Effector CD4-positive, alpha-beta T cell (primary cell): ENCODE data around the gene PAK1.

ENCODE experiments used
- DNase-seq: peaks from one replicate; pipeline ENCODE4 v3.0.0-alpha.2; 2020

PAK1 gene

DNA sequence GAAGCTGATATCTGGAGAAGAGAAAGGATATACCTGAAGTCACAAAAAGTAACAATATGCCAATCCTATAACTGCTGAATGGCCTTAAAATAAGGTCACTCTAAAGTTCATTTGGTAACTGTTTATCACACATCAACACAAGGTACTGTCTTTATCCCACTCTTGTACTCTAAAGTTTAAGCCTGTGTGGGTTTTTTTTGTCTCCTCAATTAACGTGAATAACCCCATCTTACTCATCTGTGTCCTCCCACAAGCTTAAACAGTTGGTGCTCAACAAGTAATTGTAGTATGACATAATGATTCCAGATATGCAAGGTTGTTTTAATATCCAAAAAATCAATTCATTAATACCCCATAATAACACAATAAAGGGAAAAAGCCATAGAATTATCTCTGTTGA is 42.1 kb downstream of the PAK1 start:
- no peak for DNase-seq

DNA sequence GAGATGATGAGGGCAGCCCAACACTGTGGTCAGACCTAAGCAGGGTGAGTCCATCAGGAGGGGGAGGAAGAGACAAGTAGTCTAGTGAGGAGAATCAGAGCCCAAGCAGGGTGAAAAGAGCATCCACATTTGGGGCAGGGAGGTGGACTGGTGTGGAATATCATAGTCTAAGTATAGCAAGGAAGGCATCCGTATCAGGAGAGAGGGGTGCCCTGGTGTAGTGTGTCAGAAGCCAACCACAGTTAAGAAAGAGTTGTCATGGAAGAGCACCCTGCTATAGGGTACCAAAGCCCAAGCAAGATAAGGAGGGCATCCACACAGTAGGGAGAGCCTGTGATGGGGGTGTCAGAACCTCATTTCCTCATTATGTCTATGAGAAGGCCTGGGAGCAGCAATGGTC is 45.3 kb downstream of the PAK1 start:
- DNase-seq = no peak

DNA sequence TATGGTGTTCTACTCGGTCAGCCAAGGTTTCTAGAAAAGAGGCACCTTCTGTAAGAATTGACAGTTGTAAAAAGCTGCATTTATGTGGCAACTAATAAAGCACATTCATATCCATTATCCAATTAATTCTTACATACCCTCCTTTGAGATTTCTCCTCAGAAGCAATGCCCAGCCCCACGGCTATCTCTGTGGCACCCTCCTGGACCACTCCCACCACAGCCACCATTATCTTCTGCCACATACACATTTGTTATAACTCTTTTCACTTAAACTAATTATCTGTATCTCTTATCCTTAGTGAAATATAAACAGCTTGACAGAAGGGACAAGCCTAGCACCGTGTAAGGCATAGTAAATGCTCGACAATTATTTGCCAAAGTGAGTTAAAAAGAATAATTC is 48.5 kb downstream of the PAK1 start:
- no peak for DNase-seq

DNA sequence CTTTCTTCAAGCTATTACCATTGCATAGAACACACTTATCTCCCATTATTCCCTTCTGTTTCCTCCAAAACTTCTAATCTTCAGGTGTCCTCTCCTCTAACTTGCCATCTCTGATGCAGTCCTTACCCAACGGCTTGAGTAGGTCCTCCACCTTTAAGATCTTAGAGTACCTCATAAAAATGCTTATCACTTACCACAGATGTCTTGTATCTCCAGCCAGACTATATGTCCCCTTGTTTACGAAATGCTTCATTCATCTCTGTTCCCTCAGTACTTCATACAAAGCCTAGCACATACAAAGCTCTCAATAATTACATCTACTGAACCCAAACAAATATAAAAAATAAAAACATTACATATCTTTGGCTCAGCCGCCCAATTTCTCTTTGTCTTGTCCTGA is 49.2 kb downstream of the PAK1 start:
- DNase-seq = no peak

DNA sequence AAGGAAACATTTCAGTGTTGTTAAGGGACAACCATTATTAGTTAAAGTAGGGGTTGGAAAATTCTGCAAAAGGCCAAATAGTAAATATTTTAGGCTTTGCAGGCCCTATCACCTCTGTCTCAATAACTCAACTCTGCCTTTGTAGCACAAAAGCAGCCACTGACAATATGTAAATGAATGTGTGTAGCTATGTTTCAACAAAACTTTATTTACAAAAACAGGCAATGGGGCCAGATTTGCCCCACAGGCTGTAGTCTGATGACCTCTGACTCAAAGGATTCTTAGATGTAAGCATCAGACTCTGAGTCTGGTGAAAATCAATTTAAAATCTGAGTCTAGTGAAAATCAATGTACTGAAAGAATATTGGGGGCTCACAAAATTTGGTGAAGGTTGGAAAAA is 50.3 kb downstream of the PAK1 start:
- no peak for DNase-seq

DNA sequence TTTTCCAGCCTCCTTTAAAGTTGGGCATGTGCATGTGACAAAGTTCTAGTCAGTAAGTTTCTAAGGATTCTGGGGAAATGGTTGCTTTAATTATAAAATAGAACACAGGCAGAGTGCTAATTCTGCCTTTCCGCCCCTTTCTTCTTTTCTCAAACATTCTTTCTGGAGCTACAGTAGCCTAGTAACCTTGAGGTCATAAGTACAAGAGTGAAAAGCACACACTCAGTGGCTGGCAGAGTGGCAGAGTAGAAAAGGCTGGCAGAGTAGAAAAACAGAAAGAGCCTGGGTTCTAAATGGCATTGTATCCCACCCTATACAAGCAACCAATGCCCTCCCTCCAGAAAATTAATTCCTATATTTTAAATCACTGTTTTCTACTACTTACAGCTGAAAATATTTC is 51.2 kb downstream of the PAK1 start:
- DNase-seq = no peak

DNA sequence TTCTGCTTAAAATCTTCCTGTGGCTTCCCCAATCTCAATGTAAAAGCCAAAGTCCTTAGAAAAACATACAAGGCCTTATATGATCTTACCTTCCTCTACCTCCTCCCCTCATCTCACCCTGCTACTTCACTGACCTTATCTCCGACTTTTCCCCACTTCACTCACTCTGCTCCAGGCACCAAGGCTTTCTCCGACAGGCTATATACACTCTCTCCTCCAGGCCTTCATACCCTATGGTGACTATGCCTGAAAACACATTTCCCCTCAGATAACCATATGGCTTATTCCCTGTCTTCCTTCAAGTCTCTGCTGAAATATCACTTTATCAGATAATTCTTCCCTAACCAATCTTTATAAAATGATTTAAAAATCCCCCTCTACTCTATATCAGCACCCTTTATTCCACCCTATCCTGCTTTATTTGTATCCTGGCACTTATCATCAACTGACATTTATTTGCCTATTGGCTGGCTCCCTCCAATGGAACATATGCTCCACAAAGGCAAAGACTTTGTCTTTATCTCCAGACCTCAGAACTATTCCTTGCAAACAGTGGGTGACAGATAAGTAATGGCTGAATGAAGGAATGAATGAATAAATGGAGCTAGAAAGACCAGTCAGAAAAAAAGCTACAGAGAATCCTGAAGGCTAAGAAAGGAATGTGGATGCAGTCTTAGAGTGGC is 52.7 kb downstream of the PAK1 start:
- no peak for DNase-seq

DNA sequence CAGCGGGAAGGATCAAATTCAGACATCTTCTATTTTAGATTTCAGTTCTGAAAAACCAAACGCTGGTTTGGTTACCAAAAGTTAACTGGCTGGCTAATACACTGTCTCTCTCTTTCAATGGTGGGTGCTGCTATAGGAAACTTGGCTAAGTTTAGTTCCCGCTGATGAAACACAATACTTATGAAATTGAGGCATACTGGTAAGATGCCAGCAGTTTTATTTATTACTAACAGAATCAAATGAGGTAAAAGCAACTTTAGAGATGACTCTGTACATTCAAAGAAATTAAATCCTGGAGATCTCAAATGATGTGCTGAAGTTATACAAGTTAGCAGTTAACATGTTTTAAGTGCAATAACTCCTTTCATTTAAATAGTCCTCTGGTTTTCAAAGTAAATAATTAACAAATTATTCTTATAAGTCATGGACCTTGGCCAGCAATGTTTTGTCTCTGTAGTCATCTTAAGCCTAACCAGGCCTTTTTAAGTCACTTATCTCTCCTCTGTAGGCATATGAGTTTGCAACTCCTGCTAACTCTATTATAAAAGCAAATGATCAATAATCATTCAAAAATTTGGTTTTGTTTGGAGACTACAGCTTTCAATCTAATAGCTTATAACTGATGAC is 54.8 kb downstream of the PAK1 start:
- no peak for DNase-seq

DNA sequence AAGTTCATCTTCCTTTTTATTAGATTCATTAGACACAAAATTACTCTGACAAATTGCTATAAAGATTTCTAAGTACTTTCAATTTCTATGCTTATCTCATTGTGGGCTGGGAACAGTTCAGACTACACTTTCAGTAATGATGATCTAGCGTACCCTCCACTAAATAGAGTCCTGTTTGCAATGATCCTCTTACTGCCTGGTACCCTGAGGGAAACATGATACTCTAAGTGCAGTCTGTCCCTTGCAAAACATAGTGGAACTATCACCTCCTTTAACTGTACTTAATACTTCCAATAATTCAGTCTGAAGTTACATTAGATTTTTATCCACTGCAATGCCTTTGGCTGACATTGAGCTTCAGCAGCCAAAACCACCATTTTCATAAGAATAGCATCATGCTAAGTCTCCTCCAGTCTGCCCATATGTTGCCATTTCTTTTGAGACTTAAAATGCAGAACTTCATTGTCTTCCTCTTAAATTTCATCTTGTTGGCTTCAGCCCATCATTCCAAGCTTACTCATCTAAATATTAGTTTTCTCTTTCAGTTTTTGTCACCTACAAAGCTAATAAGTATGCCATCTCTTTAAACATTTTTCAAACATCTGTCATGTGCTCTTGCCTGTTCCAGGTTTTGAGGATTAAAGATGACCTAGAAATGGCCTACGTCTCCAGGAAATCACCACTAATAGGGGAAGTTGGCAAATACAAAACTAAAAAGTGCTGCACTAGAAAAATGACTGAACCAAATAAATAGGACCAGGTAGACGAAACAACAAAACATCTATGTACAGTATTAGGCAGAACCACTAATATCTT is 55.5 kb downstream of the PAK1 start:
- DNase-seq = no peak

DNA sequence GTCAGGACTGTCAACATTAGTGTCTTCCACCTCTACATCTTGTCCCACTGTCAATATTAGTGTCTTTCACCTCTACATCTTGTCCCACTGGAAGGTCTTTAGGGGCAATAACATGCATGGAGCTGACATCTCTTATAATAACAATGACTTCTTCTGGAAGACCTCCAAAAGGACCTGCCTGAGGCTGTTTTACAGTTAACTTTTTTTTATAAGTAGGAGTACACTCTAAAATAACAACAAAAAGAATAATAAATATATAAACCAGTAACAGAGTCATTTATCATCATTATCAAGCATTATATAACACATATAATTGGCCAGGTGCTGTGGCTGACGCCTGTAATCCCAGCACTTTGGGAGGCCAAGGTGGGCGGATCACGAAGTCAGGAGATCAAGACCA is 57.5 kb downstream of the PAK1 start:
- no peak for DNase-seq

DNA sequence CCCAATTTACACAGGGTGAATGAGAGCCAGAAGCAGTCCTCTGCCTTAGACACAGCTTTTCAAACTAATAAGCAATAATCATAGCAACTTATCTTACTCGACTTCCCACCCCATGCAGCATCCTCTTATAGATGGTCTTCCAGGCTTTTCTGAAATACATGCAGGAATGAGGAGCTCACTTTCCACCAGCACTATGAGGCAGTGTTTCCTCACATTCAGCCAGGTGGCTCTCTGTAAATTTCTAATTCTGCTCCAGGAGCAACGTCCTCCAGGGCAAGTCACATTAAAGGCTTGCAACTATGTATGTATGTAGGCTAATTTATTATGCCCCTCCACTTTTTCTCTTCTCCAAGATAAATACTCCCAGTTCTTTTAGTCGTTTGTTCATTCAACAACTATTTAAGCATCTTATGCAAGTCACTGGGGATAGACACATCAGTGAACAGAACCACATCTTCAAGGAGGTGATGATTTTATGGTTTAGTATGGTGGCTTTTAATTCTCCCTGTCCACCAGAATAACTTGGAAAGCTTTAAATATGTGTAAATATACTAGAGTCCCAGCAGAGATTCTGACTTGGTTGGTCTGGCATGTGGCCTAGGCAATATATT is 59.9 kb downstream of the PAK1 start:
- DNase-seq = no peak

DNA sequence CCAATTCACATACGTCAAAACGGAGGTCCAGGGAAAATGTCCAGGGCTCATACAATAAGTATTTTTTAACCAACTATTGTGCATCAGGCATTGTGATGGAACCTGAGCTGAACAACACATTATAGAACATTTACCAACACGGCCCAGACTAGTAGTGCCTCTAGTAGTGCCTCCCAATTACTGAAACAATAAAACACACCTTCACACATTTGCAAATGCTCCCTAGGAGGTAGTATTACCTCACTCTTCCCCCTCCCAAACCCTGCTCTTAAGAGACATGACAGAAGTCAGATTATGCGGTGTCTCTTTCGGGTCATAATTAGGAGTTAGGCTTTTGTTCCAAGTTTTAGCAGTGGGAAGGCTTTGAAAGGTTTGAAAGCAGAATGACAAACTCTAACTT is 61.1 kb downstream of the PAK1 start:
- DNase-seq = no peak

DNA sequence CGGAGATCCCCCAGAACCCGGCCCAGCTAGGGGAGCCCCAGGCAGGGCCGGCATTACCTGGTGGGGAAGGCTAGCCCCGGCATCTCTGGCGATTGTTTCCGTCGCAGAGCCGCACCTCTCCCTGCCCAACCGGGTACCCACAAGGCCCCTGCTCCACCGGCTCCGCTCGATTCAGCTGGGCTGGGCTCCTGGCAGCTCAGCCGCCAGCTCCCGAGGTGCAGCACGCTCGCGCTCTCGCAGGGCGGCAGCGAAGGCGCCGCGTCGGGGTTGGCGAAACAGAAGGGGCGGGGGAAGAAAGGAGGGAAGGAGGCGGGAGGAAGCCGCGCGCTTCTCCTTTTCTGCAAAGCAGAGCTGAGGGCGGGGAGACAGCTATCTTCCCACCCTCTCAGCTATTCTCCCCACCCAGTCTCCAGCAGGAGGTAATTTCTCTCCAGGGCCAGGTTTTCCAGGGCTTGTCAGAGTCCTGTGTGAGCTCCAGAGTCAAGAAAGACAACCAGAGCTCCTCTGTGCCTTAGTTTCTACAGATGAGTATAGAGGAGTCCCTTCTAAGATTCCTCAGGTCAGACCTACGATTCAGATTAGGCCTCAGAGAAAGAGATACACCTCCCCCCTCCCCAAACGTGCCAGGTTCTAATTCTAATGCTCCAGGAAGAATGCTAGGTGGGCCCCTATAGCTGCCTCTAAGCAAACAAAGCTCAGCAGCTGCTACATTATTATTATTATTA is 62.0 kb downstream of the PAK1 start:
- peak; percentile 61 for DNase-seq

DNA sequence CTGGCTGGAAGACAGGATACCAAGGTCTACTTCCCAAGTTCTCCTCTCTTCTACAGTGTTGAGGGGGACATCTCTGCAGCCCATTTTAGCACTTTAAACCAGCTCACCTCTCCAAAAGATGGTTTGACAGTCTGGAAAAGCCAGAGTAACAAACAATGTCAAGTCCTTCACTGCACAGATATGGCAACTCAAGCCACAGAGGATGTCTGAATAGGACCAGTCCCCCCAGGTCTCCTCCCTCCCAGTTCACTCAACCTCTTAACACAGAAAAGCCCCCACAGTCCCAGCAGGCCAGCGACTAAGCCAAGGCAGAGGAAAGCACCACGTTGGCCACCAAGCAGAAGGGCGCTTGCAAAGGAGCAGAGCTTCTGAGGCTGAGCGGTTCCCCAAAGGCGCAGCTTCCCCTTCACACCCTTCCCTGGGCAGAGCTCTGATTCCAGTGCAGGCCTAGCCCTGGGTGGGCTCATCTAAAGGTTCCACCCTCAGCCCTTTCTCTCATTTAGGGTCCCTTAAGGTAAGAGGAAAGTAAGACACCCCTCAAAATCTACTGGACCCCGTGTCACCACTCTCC is 62.7 kb downstream of the PAK1 start:
- no peak for DNase-seq

DNA sequence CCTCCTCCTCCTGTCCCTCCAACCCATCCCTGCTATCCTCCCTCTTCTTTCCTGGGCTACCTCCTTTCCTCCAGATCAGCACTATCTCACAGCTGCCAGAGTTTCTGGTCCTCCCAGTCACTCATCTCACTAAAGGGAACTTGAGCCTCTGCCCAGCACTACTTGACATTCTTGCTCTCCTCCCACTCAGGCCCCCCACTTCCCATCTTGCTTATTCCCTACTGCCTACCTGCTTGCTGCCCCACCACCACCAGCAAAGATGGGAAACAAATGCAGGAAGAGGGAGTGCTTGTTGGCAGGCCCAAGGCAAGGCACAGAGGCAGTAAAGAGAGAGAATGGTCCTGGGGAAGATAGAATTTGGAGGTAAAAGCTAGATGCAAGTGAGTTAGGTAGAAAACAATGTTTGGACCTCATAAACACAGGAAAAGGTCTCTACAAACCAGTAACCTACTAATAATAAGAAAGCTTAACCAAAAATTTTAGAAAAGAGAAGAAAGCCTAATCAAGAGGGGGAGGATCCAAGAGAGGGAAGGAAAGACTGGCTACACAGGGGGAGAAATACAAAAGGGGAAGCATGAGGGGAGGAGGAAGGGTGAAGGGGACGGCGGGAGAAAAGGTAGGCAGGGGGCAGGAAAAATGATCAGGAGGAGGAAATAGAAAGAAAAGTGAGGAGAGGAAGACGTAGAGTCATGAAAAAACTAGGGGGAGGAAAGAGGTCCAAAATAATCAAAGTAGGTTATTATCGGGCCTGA is 63.6 kb downstream of the PAK1 start:
- DNase-seq = no peak

DNA sequence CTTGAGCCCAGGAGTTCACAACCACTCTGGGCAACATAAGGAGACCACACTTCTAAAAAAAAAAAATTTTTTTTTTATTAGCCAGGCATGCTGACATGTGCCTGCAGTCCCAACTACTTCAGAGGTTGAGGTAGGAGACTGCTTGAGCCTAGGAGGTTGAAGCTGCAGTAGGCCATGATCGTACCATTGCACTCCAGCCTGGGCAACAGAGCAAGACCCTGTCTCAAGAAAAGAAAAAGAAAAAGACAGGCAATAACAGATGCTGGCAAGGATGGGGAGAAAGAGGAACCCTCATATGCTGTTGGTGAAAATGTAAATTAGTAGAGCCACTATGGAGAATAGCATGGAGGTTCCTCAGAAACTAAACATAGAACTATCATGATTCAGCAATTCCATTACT is 64.8 kb downstream of the PAK1 start:
- DNase-seq = no peak

DNA sequence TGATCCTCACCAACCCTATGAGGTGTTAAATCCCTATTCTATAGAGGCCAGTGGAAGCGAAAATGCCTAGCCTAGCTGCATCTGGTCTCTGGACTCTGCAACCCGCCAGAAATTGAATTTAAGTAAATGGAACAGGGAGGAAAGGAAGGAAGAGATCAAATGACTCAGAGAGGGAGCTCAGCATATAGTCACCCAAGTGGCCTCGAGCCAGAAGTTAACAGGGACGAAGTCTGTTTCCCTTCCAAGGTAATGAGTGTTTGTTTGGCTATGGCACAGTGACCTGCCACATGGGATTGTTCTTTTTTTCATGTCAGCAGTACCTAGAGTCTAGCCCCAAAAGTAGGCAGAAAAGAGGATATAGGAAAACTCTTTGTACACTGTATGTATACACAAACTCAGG is 66.3 kb downstream of the PAK1 start:
- no peak for DNase-seq

DNA sequence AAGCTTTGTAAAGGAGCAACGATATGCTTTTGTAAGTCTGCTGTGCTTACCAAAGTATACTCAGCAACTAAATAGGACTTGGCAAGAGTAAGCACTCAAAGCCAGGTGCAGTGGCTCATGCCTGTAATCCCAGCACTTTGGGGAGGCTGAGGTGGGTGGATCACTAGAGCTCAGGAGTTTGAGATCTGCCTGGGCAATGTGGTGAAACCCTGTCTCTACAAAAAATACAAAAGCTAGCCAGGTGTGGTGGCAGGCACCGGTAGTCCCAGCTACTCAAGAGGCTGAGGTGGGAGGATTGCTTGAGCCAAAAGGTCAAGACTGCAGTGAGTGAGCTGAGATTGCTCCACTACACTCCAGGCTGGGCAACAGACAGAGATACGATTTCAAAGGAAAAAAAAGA is 67.5 kb downstream of the PAK1 start:
- no peak for DNase-seq

DNA sequence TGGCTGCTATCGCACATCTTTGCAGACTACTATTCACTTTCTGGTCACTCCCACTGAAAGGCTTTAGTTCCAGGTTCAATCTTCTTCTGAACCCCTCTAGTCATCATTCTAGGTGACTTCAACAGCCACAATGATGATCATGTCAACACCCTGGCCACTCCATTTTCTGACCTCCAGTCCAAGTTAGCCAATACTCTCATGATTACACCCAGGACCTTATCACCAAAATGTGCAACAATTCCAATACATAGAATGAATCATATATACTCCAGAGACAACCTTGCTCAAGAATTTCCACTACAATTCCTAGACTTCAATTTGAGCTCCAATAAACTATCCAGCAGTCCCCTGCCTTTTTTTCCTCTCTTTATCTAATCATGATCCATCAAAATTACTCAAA is 70.7 kb downstream of the PAK1 start:
- no peak for DNase-seq

DNA sequence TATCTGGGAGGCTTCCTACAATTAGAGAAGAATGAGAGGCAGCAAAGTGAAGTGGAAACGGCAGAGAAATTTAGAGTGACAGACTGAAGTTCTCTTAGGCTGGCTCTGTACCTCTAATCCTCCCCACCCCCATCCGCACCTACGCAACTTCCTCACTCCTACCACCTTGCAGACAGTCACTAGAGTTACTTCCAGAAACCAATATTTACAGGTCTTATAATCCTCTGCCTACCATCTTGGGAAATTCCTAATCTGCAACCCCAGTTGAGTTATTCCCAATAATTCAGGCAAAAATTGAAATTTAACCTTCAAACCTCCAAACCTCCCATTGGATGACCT is 71.7 kb downstream of the PAK1 start:
- DNase-seq = no peak

DNA sequence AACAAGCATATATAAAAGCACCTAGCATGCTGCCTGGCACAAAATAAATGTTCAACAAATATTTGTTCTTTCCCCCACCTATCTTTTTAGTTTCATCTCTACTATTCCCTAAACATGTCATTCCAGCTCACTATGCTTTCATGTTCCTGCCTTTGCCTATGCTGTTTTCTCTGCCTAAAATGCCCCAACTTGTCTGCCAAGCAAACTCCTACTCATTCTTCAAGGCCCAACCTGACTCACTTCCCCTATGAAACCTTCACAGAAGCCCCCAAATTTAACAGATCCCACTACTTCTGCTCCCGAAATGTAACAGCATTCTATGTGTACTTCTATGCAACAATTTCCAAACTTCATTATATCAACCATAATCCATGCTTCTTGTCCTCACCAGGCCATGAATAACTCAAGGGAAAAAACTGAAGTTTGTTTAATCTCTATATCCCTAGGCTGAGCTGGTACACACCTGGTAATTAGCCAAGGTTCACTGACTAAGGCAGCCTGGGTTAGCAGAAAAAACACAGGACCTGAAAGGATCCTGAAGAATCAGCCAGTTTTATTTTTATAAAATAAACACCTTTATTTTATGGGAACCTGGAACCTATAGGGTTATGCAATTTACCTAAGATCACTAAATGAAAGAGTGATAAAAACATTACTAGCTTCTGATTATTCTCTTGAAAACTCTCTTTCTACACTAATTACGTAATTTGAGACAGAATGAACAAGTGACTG is 72.2 kb downstream of the PAK1 start:
- no peak for DNase-seq
